Testis (tissue), 3 donors: ENCODE results near the gene NR6A1. TPM values are rescaled to one million over a fixed set of nuclear protein-coding genes. Genes with fewer than 3 reads are reported as not detected.

ENCODE experiments used
- DNase-seq: peaks from one replicate; pipeline ENCODE4 v3.0.0-alpha.2; 2019
- H3K27ac ChIP-seq, 2 donors: fragments of 200-600 bp; sonication (generic); one replicate each; pipeline ENCODE4 v1.5.1; 2019
- H3K27me3 ChIP-seq: fragments of 200-600 bp; sonication (generic); one replicate; pipeline ENCODE4 v1.5.1; 2019
- H3K36me3 ChIP-seq: fragments of 200-600 bp; sonication (generic); one replicate; pipeline ENCODE4 v1.5.1; 2017; ENCODE audit warnings: low read depth; ENCODE audit errors: missing control alignments
- H3K4me1 ChIP-seq: fragments of 200-600 bp; sonication (generic); one replicate; pipeline ENCODE4 v1.5.1; 2019
- H3K4me3 ChIP-seq, 2 donors: fragments of 200-600 bp; sonication (generic); one replicate each; pipeline ENCODE4 v1.5.1; 2017 to 2019
- H3K9me3 ChIP-seq: fragments of 200-600 bp; sonication (generic); one replicate; pipeline ENCODE4 v1.5.1; 2017
- CTCF ChIP-seq, 3 experiments: fragments of 450-650 bp in 2 of 3; fragments of 200-600 bp in 1 of 3; sonication (generic) in 1 of 3; IDR thresholded peaks; one replicate each; pipeline ENCODE4 v1.5.1; 2016 to 2019; ENCODE audit warnings: antibody characterized with exemption in 3 of 3, mild to moderate bottlenecking in 2 of 3, moderate library complexity in 1 of 3
- POLR2A ChIP-seq: fragments of 450-650 bp; IDR thresholded peaks from one replicate; pipeline ENCODE4 v1.6.1; 2017; ENCODE audit warnings: antibody characterized with exemption, mild to moderate bottlenecking, moderate library complexity
- WGBS, 2 donors: methylation state at CpG; one replicate each; pipeline ENCODE4 v1.1.5; 2018; 5-methylcytosine and 5-hydroxymethylcytosine counted together
- intact Hi-C: fragments of 100-400 bp; cut with DNase I; formaldehyde crosslinking; loops from one replicate; pipeline ENCODE4 v1.15.1; 2023; ENCODE audit warnings: low total_unique reads
- polyA plus RNA-seq: library from polyadenylated mRNA; stranded (reverse); fragments of 350-450 nt; fragmentation: Illumina TruSeq; extraction: RNeasy Lipid Tissue Mini Kit (QIAGEN cat#74804); gene quantifications from one replicate; pipeline ENCODE4 v1.2.3, GENCODE V29; 2014; ENCODE audit warnings: low read depth, low replicate concordance; ENCODE audit not compliant: insufficient read depth
- total RNA-seq, 2 donors: library from RNA; depleted of rRNA; stranded (reverse); fragments of >200 nt; gene quantifications; one replicate each; pipeline ENCODE4 v1.2.3, GENCODE V29; 2016

Gene NR6A1
- total and polyA plus RNA-seq, 3 donors from 2014 or later, result 54.6 to 100 (median 92.1) TPM

DNA sequence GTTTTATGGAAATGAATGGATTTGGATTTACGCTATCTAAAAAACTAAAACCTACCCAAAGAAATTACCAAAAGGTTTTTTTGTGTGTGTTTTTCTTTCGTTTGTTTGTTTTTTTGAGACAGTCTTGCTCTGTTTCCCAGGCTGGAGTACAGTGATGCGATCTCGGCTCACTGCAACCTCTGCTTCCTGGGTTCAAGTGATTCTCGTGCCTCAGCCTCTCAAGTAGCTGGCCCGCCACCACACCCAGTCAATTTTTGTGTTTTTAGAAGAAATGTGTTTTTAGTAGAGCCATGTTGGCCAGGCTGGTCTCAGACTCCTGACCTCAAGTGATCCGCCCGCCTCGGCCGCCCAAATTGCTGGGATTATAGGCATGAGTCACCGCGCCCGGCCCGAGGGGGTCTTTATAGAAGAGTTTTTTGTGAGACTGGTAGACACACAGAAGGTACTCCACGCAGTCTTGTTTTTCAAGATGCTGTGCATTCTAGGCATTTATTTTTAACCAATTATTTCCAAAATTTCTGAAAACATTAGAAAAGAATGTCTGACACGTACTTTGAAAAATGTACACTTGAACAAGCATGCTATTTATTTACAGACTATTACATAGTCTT lies 75.7 kb downstream of the NR6A1 start:
- no peak for DNase-seq
- intact Hi-C loops, result no loop called here
- Histone ChIP-seq H3K9me3 (no peaks in the 10 kb centered on the region), H3K36me3 (no peaks in the 10 kb centered on the region), H3K4me1 (no peaks in the 10 kb centered on the region), H3K27ac (no peak overlapping the region), H3K27me3 (no peaks in the 10 kb centered on the region), H3K4me3 (no peak overlapping the region)
- WGBS, 2 donors, result 94 to 97% methylated on average over 16 of the region's 16 CpGs
- TF ChIP-seq CTCF (IDR thresholded peaks at IDR 0.05), result no peak
- no peak for TF ChIP-seq POLR2A

- Histone ChIP-seq H3K27ac (no peak overlapping the region), H3K4me3 (no peak overlapping the region), H3K4me1 (no peaks in the 10 kb centered on the region), H3K27me3 (no peaks in the 10 kb centered on the region), H3K36me3 (no peaks in the 10 kb centered on the region), H3K9me3 (no peaks in the 10 kb centered on the region)
- no peak for DNase-seq
- WGBS, 2 donors, result 72 to 75% methylated on average over 3 of the region's 3 CpGs
- no peak for TF ChIP-seq POLR2A
- TF ChIP-seq CTCF (IDR thresholded peaks at IDR 0.05), result no peak
- intact Hi-C loops, result no loop called here
Measured at GRCh38 chr9:124694414-124695279, 76.5 kb downstream of the NR6A1 start.

GRCh38 chr9:124693403-124693802 lies 77.7 kb downstream of the NR6A1 start:
- intact Hi-C loops, result no loop called here
- 93 to 97% methylated on average over 3 of the region's 3 CpGs for WGBS, 2 donors
- H3K4me1 ChIP-seq, result no peaks in the 10 kb centered on the region
- no peak overlapping the region for H3K27ac ChIP-seq
- DNase-seq, result no peak
- no peaks in the 10 kb centered on the region for H3K9me3 ChIP-seq
- TF ChIP-seq POLR2A (no peak), CTCF (IDR thresholded peaks at IDR 0.05) (no peak)
- no peaks in the 10 kb centered on the region for H3K27me3 ChIP-seq
- H3K36me3 ChIP-seq, result no peaks in the 10 kb centered on the region
- no peak overlapping the region for H3K4me3 ChIP-seq

DNA sequence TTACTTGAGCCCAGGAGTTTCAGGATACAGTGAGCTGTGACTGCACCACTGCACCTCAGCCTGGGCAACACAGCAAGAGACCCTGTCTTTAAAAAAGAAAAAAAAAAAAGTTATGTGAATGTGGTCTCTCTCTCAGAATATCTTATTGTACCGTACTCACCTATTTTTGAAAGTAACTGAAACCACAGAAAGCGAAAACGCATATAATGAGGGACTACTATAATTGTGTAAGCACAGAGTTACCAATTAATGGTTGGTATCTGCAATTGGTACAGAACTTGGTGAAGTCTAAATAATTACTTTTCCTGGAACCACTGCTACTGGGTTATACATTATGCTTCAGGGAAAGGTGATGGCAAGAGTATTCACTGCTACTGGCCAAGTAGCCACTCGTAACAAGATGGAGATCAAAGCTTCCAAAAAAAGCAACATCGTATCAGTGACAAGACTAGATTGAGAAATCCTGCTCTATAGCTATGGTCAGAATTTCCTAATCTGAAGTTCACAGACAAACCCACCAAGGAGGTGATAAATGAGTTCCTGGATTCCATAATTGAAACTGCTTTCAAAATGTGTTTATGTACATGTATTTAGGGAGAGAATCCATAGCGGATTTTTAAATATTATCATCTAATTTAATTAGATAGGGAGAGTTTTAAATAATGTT lies 82.7 kb downstream of the NR6A1 start:
- DNase-seq, result no peak
- Histone ChIP-seq H3K4me3 (no peak overlapping the region), H3K4me1 (no peaks in the 10 kb centered on the region), H3K27ac (no peak overlapping the region), H3K27me3 (no peaks in the 10 kb centered on the region), H3K9me3 (no peaks in the 10 kb centered on the region), H3K36me3 (no peaks in the 10 kb centered on the region)
- intact Hi-C loops, result no loop called here
- TF ChIP-seq CTCF (IDR thresholded peaks at IDR 0.05) (no peak), POLR2A (no peak)
- 91% methylated on average over 6 of the region's 6 CpGs for WGBS, 2 donors
